Right renal pelvis (tissue), 4 donors: ENCODE data around the gene KRTAP5-4. TPM values are rescaled to one million over a fixed set of nuclear protein-coding genes. Genes with fewer than 3 reads are reported as not detected.
A peak's percentile ranks its signal among the peaks of the same experiment; 100 is the strongest.
"Not testable (repeated sequence)": the region's sequence is repeated elsewhere in the genome, so short reads cannot be mapped to it uniquely, and the experiment has no call there.

ENCODE experiments used
- DNase-seq, 4 donors: peaks; one replicate each; pipeline ENCODE4 v3.0.0-alpha.2; 2013; ENCODE audit warnings: low read depth in 4 of 4, low spot score in 3 of 4, missing footprints in 1 of 4
- polyA plus RNA-seq, 4 donors: library from polyadenylated mRNA; unstranded; fragments of 120-200 nt; gene quantifications; one replicate each; pipeline ENCODE4 v1.2.1, GENCODE V29; 2013; ENCODE audit not compliant: insufficient read length in 4 of 4

Gene KRTAP5-4
- polyA plus RNA-seq, 4 donors, result 0.05 TPM; not detected in 3

DNA sequence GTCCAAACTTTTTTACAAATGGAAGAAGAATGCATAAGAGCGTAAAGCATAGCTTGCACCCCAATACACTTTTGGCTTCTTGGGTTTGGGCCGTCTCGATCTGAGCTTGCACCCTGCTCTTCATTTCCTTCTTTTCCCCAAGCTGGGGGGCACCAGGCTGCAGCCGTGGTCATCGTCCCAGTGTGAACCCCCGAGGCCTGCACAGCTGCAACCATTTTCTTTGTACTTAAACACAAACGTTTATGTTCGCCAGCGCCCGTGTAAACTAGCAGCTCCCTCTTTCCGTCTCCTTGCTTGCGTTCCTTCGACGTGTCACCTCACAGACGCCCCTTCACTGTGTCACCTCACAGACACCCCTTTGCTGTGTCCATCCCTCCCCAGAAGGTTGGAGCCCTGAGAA is 17.7 kb upstream of the KRTAP5-4 start:
- no peak for DNase-seq

- DNase-seq, result no peak
Measured at GRCh38 chr11:1639102-1639620, 17.2 kb upstream of the KRTAP5-4 start.

- DNase-seq, result no peak
Measured at GRCh38 chr11:1638344-1638743, 16.4 kb upstream of the KRTAP5-4 start.

DNA sequence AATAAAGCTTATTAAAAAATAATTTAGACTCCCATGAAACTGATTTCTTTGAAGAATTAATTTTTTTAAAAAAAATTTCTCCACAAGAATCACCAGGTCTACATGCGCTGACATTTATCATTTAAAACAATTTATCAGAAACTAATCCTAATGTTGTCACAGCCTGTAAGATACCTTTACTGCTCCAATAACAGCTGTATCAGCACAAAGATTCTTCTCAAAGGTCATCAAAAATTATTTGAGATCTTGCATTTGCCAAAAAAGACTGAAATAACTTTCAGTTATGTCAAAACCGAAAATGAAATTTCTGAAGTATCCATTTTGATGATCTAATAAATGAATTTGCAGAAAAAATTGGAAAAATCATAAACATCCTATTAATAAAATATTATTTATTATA is 15.7 kb upstream of the KRTAP5-4 start:
- DNase-seq, result no peak

GRCh38 chr11:1636291-1636950 is 14.5 kb upstream of the KRTAP5-4 start:
- DNase-seq, result no peak

GRCh38 chr11:1633864-1634263 is 11.9 kb upstream of the KRTAP5-4 start:
- DNase-seq, result no peak

- no peak for DNase-seq
Measured at GRCh38 chr11:1632053-1632714, 10.2 kb upstream of the KRTAP5-4 start.

DNA sequence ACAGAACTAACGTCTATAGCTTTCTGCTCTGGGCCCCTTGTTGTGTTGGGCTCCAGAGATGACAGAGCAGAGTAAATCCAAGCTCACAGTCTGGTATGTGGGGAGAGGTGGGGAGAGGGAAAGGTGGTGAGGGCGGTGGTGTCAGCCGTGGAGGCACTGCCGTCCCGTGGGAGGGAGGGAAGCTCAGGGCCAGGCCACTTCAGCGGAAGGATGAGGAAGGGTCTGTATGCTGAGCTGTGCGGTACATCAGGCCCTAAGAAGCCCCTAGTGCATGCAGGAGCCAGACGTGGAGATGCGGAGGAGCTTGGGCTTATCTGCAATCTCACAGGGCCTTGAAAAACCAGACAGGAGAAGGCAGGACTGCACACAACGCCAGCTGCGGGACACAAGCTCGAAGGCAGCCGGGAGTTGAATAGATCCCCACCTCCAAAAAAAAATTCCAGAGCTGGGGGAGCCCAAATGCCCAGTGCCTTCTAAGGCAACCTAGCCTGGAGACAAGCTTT is 9.2 kb upstream of the KRTAP5-4 start:
- no peak for DNase-seq

- no peak for DNase-seq
Measured at GRCh38 chr11:1630271-1630670, 8.3 kb upstream of the KRTAP5-4 start.

- DNase-seq, result no peak
Measured at GRCh38 chr11:1629326-1630185, 7.6 kb upstream of the KRTAP5-4 start, which contains the start of gene KRTAP5-5. KRTAP5-5 (plus strand) TSS chr11:1629775; CDS start chr11:1629841, 66 bp downstream.

DNA sequence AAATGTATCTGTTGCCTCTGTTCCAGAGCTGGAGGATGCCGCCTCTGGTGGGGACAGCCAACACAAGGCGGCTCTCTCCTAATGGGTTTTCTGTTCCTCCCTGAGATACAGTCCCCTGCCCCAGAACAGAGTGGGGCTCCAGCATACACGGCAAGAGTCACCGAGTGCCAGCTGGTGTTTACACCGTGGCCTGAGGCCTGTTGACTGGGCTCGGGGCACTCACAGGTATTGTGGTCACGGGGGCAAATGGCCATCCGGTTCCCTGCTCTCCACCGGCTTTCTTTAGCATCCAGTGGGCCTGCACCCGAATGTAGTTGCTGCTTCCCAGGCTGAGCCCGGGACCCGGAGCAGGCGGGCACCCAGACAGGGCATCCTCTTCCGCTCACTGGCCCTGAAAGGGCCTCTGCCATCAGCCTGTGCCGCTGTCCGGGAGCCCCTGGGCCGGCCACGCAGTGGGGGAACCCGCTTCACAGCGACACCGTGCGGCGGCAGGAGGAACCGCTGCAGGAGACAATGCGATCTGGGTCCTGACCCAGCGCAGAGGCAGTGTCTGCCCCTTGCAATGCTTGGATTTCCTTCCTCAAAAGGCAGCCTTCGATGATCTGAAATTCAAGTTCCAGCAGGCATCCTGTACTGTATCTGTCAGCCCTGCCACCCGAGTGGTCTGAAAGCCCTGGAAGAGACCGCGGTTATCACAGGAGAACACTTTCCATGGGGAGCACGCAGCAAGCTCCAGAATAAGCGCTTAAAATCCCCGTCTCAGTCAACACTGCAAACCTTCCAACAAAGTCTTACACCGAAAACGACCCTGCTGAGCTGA is 6.8 kb upstream of the KRTAP5-4 start:
- peak in 1 of 4 donors; percentile 52 for DNase-seq

DNA sequence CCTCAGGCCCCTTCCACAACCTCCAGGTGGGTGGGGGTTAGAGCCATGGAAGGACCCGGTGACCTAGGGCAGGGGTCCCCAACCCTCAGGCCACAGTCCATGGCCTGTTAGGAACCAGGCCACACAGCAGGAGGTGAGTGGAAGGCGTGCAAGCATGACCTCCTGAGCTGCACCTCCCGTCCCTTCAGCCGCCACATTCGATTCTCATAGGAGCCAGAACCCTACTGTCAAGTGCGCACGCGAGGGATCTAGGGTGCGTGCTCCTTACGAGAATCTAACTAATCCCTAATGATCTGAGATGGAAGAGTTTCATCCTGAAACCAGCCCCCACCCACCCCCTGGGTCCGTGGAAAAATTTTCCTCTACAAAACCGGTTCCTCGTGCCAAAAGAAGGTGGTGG is 3.6 kb upstream of the KRTAP5-4 start:
- no peak for DNase-seq

- no peak for DNase-seq
Measured at GRCh38 chr11:1624621-1625020, 2.7 kb upstream of the KRTAP5-4 start.

DNA sequence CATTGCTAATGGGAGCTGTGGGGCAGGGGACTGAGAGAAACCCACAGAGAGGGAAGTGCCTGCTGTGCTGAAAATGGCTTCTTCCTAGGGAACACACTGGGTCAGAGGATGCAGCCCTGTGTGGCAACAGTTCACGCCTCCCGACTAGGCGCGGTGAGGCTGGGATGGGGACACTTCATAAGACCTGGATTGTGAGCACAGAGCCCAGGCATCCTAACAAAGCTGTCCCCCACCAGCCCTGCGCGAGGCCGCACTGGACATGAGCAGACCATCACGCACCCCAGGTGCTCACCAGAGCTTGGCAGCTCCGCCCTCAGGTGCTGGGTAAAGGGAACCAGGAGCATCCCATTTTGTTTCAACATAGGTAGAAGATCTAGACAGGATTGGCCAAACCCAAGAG is 1.8 kb upstream of the KRTAP5-4 start:
- no peak for DNase-seq

- no peak for DNase-seq
Measured at GRCh38 chr11:1619449-1619848, 2.5 kb downstream of the KRTAP5-4 start.

- no peak for DNase-seq
Measured at GRCh38 chr11:1618231-1618630, 3.7 kb downstream of the KRTAP5-4 start.

DNA sequence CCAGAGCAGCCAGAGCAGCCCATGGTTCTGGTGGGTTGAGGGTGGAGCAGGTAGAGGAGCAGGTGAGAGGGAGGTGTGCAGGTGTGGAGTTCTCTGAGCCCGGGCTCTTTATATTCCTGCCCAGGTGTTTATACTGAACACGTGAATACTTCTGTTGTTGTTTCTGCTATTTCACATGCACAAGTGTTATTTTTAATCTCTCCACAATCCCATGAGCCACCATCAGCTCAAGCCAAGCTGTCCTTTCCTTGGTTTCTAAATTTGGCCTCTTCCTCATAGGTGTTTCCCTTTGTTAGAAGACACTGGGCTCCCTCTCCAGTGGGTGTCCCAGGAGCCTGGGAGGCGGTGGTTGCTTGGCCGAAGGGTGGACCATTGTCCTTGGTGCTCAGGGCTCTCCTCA is 13.6 kb downstream of the KRTAP5-4 start, which contains the start of gene KRTAP5-3:
TSS of gene KRTAP5-3 (minus strand) at position 101 of the 400 bp plus-strand sequence. CDS start at position 23, 78 bp downstream.
- no peak for DNase-seq

- not testable (repeated sequence) for DNase-seq
Measured at GRCh38 chr11:1607901-1608300, 14.0 kb downstream of the KRTAP5-4 start.

DNA sequence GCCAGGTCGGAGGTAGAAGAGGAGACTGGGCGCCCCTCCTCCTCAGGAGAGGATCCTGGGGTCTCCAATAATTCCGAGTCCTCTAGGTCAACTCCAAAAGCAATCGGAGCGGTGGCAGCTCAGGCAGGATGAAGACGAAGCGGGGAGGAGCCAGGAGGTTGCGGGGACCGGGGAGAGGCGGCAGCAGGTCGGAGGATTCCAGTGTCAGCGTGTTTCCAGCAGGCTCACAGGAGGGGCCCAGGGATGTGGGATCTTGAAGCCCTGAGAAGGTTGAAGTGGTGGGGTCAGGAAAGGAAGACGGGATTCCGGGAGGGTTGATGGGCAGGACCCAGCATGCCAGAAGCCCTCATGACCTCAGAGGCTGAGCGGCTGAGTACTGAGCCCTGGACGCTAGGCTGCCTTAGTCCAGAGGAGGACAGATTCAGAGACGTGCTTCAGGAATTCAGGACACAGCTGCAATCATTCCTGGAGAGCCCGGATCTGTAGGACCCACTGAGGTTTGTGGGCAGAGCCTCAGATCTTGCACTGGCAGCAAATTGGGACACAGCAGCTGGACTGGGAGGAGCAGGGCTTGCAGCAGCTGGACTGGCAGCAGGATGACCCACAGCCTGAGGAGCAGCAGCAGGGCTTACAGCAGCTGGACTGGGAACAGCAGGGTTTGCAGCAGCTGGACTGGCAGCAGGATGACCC is 14.6 kb downstream of the KRTAP5-4 start:
- not testable (repeated sequence) for DNase-seq
